ENCODE results near the gene KCNRG.

KCNRG gene

DNA sequence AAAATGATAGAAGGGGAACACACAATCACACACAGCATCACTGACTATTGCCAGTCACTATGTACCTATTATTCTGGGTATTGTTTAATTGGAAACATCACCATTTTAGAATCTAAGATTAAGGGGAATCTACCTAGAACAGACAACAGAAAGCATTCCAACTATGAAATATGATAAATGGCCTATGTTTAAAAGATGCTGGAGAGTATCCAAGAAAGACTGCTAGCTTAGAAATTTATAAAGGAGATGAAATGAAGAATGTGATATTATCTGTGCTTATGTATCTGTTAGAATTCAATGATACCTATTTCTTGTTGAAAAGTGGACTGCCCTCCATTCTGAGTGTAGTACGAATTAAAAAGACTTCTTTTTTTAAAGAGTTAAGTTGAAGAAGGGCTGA lies 50.5 kb downstream of the KCNRG start:
- no peaks in the 10 kb centered on the region for H3K27me3 ChIP-seq (replicated peaks; ENCODE audit: insufficient read depth, low read length)
- H3K4me1 ChIP-seq (ENCODE audit: low read length): no peaks in the 10 kb centered on the region
- TF ChIP-seq EZH2phosphoT487 (IDR thresholded peaks at IDR 0.05; ENCODE audit: low read length) (no peak), EZH2 (optimal IDR thresholded peaks at IDR 0.05; ENCODE audit: low read depth, low read length) (no peak), CTCF (IDR thresholded peaks at IDR 0.05; ENCODE audit: low read length) (no peak)
- H3K27ac ChIP-seq (ENCODE audit: low read length): no peak overlapping the region
- H3F3A ChIP-seq (ENCODE audit: insufficient read depth, low read length): no peaks in the 10 kb centered on the region
- H3K4me3 ChIP-seq (ENCODE audit: low read length): no peak overlapping the region
- peaks cover 57% of the 10 kb centered on the region for H3K79me2 ChIP-seq (ENCODE audit: low read length)
- no peaks in the 10 kb centered on the region for H3K36me3 ChIP-seq (replicated peaks; ENCODE audit: insufficient read depth, low read length)
- no peak overlapping the region for H3K4me2 ChIP-seq (ENCODE audit: low read depth, low read length)
- H4K20me1 ChIP-seq (ENCODE audit: insufficient read depth, low read length): peaks cover 3% of the 10 kb centered on the region; the same call in 1 of the 2 replicates
- no peaks in the 10 kb centered on the region for H3K9me2 ChIP-seq (replicated peaks; ENCODE audit: insufficient read depth, low read length)
- DNase-seq: no peak
- no peaks in the 10 kb centered on the region for H3K9me3 ChIP-seq (replicated peaks; ENCODE audit: insufficient read depth, low read length)
- no peak overlapping the region for H3K9ac ChIP-seq (ENCODE audit: low read length)
- no peak overlapping the region for H2AFZ ChIP-seq (ENCODE audit: low read length)

DNA sequence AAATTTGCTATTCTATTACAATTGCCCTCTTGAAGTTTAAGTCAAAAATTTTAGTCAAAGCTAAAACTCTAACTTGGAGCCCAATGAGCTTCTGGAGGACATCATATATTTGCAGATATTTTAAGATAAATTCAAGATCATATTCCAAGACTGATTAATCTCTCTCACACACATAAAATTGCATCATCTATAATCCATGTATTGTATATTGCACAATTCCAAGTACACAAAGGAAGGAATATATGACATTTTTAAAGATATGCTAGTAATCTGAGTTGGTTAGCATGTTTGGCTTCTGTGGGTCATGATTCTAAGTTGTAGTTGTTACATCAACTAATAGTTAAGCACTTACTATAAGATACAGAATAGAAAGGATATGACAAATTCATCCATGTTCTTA lies 53.3 kb downstream of the KCNRG start:
- H3K4me1 ChIP-seq (ENCODE audit: low read length): no peaks in the 10 kb centered on the region
- H3F3A ChIP-seq (ENCODE audit: insufficient read depth, low read length): no peaks in the 10 kb centered on the region
- no peak overlapping the region for H3K4me3 ChIP-seq (ENCODE audit: low read length)
- H3K27ac ChIP-seq (ENCODE audit: low read length): no peak overlapping the region
- H3K9ac ChIP-seq (ENCODE audit: low read length): no peak overlapping the region
- TF ChIP-seq EZH2 (optimal IDR thresholded peaks at IDR 0.05; ENCODE audit: low read depth, low read length) (no peak), EZH2phosphoT487 (IDR thresholded peaks at IDR 0.05; ENCODE audit: low read length) (no peak), CTCF (IDR thresholded peaks at IDR 0.05; ENCODE audit: low read length) (no peak)
- H3K79me2 ChIP-seq (ENCODE audit: low read length): peaks cover 74% of the 10 kb centered on the region
- no peaks in the 10 kb centered on the region; the same call in 1 of the 2 replicates for H3K36me3 ChIP-seq (replicated peaks; ENCODE audit: insufficient read depth, low read length)
- no peak overlapping the region for H2AFZ ChIP-seq (ENCODE audit: low read length)
- H3K27me3 ChIP-seq (replicated peaks; ENCODE audit: insufficient read depth, low read length): no peaks in the 10 kb centered on the region
- H3K4me2 ChIP-seq (ENCODE audit: low read depth, low read length): no peak overlapping the region
- no peaks in the 10 kb centered on the region for H3K9me2 ChIP-seq (replicated peaks; ENCODE audit: insufficient read depth, low read length)
- DNase-seq: no peak
- H4K20me1 ChIP-seq (ENCODE audit: insufficient read depth, low read length): peaks cover 11% of the 10 kb centered on the region; the same call in 1 of the 2 replicates
- H3K9me3 ChIP-seq (replicated peaks; ENCODE audit: insufficient read depth, low read length): no peaks in the 10 kb centered on the region

DNA sequence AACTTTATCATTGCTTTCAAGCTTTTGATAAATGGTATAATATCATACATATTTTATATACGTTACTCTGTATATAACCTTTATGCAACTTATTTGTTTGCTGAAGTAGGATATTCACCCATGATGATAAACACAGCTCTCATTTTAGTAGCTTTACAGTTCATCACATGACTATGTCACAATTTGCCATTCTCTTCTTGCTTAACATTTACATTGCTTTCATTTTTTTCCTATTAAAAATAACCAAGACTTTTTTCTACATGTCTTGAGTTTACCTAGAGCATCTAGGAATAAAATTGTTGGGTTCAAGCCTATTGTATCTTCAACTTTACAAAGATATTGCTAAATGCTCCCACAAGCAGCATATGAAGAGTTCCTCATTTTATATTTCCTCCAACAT lies 54.0 kb downstream of the KCNRG start:
- H3K36me3 ChIP-seq (replicated peaks; ENCODE audit: insufficient read depth, low read length): no peaks in the 10 kb centered on the region; the same call in 1 of the 2 replicates
- no peak overlapping the region for H2AFZ ChIP-seq (ENCODE audit: low read length)
- no peak for DNase-seq
- peaks cover 11% of the 10 kb centered on the region; the same call in 1 of the 2 replicates for H4K20me1 ChIP-seq (ENCODE audit: insufficient read depth, low read length)
- no peak overlapping the region for H3K27ac ChIP-seq (ENCODE audit: low read length)
- no peak for TF ChIP-seq EZH2phosphoT487 (IDR thresholded peaks at IDR 0.05; ENCODE audit: low read length)
- H3K9me2 ChIP-seq (replicated peaks; ENCODE audit: insufficient read depth, low read length): no peaks in the 10 kb centered on the region
- no peaks in the 10 kb centered on the region for H3K9me3 ChIP-seq (replicated peaks; ENCODE audit: insufficient read depth, low read length)
- H3K79me2 ChIP-seq (ENCODE audit: low read length): peaks cover 75% of the 10 kb centered on the region
- H3K4me3 ChIP-seq (ENCODE audit: low read length): no peak overlapping the region
- H3F3A ChIP-seq (ENCODE audit: insufficient read depth, low read length): no peaks in the 10 kb centered on the region
- no peaks in the 10 kb centered on the region for H3K27me3 ChIP-seq (replicated peaks; ENCODE audit: insufficient read depth, low read length)
- H3K4me2 ChIP-seq (ENCODE audit: low read depth, low read length): no peak overlapping the region
- no peak overlapping the region for H3K9ac ChIP-seq (ENCODE audit: low read length)
- no peaks in the 10 kb centered on the region for H3K4me1 ChIP-seq (ENCODE audit: low read length)

DNA sequence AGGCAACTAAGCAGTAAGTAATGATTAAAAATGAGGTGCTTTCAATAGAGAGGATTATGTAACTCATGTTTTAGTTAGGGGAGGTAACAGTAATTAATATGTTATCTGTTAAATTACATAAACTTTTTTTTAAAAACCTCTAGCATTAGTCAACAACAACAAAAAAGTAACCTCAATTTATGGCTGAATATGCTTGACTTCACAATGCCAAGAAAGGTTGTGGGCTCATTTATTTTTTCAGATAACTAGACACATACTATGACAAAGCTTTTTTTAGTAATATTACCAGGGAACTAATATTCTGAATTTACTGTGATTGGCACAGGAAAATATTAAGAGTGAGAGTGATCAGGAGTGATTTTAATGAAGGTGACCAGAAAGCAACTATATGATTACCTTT lies 54.9 kb downstream of the KCNRG start:
- Histone ChIP-seq H3K27ac (ENCODE audit: low read length) (no peak overlapping the region), H3K79me2 (ENCODE audit: low read length) (peaks cover 84% of the 10 kb centered on the region), H4K20me1 (ENCODE audit: insufficient read depth, low read length) (peaks cover 14% of the 10 kb centered on the region; the same call in 1 of the 2 replicates), H3K36me3 (replicated peaks; ENCODE audit: insufficient read depth, low read length) (no peaks in the 10 kb centered on the region; the same call in 1 of the 2 replicates), H3K4me2 (ENCODE audit: low read depth, low read length) (no peak overlapping the region), H3K9me3 (replicated peaks; ENCODE audit: insufficient read depth, low read length) (no peaks in the 10 kb centered on the region), H3K4me3 (ENCODE audit: low read length) (no peak overlapping the region), H3K9me2 (replicated peaks; ENCODE audit: insufficient read depth, low read length) (no peaks in the 10 kb centered on the region), H3F3A (ENCODE audit: insufficient read depth, low read length) (no peaks in the 10 kb centered on the region), H3K9ac (ENCODE audit: low read length) (no peak overlapping the region), H3K27me3 (replicated peaks; ENCODE audit: insufficient read depth, low read length) (no peaks in the 10 kb centered on the region), H3K4me1 (ENCODE audit: low read length) (0 out of 2 replicates have a peak, but pooled peaks cover 4% of the 10 kb centered on the region), H2AFZ (ENCODE audit: low read length) (no peak overlapping the region)
- DNase-seq: no peak
- TF ChIP-seq EZH2 (optimal IDR thresholded peaks at IDR 0.05; ENCODE audit: low read depth, low read length): no peak
- no peak for TF ChIP-seq CTCF (IDR thresholded peaks at IDR 0.05; ENCODE audit: low read length)
- TF ChIP-seq EZH2phosphoT487 (IDR thresholded peaks at IDR 0.05; ENCODE audit: low read length): no peak

All from MM.1S (cell line).